ENCODE measurements around the gene PML.
A peak's percentile ranks its signal among the peaks of the same experiment; 100 is the strongest.

The PML gene

DNA sequence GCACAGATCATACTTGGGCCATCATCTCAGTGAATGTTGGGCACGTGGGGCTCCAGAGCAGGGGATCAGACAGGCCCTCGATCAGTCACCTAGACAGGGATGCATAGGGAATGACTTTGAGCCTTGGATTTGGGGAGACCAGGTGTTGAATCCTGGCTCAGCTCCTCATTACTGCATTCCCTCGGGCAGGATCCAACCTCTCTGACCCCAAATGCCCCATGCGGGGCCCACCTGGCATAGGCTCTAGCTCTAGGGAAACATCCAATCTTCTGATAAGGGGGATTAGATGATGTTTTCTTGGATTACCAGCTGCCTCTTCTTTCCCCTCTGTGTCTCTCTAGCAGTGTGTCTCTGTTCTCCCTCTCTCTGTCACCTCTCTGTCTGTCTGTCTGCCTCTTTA is 45.5 kb upstream of the PML start:
- TF ChIP-seq, protein P1, sequence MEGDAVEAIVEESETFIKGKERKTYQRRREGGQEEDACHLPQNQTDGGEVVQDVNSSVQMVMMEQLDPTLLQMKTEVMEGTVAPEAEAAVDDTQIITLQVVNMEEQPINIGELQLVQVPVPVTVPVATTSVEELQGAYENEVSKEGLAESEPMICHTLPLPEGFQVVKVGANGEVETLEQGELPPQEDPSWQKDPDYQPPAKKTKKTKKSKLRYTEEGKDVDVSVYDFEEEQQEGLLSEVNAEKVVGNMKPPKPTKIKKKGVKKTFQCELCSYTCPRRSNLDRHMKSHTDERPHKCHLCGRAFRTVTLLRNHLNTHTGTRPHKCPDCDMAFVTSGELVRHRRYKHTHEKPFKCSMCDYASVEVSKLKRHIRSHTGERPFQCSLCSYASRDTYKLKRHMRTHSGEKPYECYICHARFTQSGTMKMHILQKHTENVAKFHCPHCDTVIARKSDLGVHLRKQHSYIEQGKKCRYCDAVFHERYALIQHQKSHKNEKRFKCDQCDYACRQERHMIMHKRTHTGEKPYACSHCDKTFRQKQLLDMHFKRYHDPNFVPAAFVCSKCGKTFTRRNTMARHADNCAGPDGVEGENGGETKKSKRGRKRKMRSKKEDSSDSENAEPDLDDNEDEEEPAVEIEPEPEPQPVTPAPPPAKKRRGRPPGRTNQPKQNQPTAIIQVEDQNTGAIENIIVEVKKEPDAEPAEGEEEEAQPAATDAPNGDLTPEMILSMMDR (IDR thresholded peaks at IDR 0.05; ENCODE audit: low read depth, low read length, missing control alignments): no peak
- no peak overlapping the region for H3K4me3 ChIP-seq (replicated peaks; ENCODE audit: low read depth, low read length)
- DNase-seq (ENCODE audit: extremely low read depth, low read depth): no peak

DNA sequence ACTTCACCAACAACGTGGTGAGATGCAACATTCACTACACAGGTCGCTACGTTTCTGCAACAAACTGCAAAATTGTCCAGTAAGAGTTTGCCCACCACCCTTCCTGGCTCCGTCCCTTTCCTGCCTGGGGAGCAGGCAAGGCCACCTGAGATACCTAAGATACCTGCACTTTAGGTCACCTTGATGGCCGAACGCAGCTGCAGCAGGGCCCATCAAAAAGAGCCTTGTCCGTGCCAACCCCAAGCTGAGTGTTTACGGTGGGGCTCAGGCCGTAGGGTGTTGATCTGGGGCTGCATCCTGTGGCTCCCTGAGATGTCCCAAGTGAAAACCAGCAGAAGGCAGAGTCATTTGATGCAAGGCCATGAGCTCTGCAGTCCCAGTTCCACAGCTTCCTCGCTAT is 45.0 kb upstream of the PML start:
- no peak for DNase-seq (ENCODE audit: extremely low read depth, low read depth)
- TF ChIP-seq, protein P1 (IDR thresholded peaks at IDR 0.05; ENCODE audit: low read depth, low read length, missing control alignments): no peak
- no peak overlapping the region for H3K4me3 ChIP-seq (replicated peaks; ENCODE audit: low read depth, low read length)

DNA sequence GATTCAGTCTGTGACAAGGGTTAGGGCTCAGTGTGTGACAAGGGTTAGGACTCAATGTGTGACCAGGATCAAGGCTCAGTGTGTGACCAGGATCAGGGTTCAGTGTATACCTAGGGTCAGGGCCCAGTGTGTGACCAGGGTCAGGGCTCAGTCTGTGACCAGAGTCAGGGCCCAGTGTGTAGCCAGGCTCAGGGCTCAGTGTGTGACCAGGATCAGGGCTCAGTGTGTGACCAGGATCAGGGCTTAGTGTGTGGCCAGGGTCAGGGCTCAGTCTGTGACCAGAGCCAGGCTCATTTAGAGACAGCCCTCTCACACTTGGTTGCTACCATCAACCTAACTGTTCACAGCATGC is 44.1 kb upstream of the PML start:
- no peak overlapping the region for H3K4me3 ChIP-seq (replicated peaks; ENCODE audit: low read depth, low read length)
- DNase-seq (ENCODE audit: extremely low read depth, low read depth): no peak
- TF ChIP-seq, protein P1 (IDR thresholded peaks at IDR 0.05; ENCODE audit: low read depth, low read length, missing control alignments): no peak

DNA sequence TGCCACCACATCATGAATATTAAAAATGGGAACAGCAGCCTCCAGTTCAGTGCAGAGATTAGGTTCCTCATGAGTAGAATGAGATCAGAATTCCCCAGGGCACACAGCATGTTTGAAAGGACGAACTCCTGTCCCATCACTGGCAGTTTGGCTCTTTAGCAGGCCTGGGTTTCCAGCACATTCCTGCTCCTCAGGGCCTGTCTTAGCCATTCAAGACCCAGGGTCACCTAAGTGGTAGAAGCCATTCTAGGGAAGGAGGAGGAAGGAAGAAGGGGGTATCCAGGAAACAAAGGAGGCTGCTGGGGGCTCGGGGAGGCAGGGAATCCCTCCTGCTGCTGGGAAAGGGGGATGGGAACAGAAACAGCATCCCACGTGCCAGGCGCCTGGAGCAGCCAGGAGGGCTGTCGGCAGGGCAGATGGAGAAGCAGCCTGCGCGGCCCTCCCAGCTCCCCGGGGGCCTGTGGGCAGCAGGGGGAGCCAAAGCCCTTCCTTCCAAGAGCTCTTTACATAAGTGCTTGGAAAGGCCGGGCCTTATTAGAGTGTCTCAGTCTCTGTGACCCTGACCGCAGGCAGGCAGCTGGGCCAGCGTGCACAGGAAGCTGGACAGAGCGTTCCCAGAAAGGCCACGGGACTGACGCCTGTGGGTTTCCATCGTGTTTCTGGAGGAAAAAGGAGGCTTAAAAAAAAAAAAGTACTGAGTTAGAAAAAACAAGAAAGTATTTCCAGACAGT is 43.5 kb upstream of the PML start:
- peak; percentile 90 for DNase-seq (ENCODE audit: extremely low read depth, low read depth)
- H3K4me3 ChIP-seq (replicated peaks; ENCODE audit: low read depth, low read length): no peak overlapping the region
- TF ChIP-seq, protein P1 (IDR thresholded peaks at IDR 0.05; ENCODE audit: low read depth, low read length, missing control alignments): peak; percentile 95

DNA sequence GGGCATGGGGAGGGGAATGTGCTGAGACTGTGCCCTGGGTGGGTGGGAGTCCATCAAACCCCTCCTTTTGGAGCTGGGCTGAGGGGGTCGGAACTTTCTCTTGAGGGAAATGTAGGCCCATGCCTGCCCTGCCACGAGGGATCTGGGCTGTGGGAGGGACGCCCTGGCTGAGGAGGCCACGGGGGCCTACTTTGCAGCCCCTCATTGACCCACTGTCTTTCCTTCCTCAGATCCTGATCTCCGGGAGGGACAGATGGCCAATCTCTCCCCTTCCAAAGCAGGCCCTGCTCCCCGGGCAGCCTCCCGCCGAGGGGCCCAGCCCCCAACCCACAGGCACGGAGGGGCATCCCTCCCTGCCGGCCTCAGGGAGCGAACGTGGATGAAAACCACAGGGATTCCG is 42.9 kb upstream of the PML start:
- no peak for DNase-seq (ENCODE audit: extremely low read depth, low read depth)
- TF ChIP-seq, protein P1 (IDR thresholded peaks at IDR 0.05; ENCODE audit: low read depth, low read length, missing control alignments): no peak
- H3K4me3 ChIP-seq (replicated peaks; ENCODE audit: low read depth, low read length): no peak overlapping the region

DNA sequence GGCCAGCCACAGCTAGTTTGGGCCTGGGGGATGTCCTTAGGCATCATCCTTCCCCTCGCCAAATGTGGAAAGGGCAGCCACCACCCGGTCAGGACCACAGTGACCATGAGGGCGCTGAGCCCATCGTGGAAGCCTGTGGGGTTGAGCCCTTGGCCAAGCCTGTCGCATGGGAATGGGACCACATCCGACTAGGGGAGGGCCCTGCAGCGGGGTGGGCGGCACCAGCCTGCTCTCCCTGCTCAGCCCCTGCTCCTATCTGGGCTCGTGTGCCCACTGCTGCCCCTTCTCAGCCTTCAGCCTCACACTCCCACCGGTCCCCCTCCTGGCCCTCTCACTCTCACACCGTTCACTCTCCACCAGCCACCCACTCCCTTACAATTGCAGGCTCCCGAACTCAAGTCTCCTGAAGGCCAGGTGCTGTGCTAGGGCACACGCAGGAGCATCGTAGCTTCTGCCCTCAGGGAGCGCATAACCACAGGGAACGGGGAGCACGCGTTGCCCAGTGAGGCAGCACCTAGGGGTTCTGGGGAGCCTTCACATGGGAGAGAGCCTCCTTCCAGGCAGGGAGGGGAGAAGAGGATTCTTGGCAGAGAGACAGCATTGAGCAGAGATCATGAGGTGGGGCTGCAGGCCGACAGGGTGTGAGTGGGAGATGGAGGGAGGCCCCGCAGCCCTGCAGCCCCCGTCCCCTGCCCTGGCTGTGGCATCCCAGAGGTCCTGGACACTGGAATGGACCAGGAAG is 42.2 kb upstream of the PML start:
- no peak for DNase-seq (ENCODE audit: extremely low read depth, low read depth)
- H3K4me3 ChIP-seq (replicated peaks; ENCODE audit: low read depth, low read length): no peak overlapping the region
- TF ChIP-seq, protein P1 (IDR thresholded peaks at IDR 0.05; ENCODE audit: low read depth, low read length, missing control alignments): no peak

All from HFF-Myc (cell line).